Stimulated activated CD8-positive, alpha-beta memory T cell treated with anti-CD3 and anti-CD28 coated beads, Interleukin-15, amount 100 ng/mL, for 1 hour (primary cell): ENCODE measurements around the gene TTLL9.
"Not testable (repeated sequence)": the region's sequence is repeated elsewhere in the genome, so short reads cannot be mapped to it uniquely, and the experiment has no call there.

Experiments
- DNase-seq: peaks from one replicate; pipeline ENCODE4 v3.0.0-alpha.2; 2020; ENCODE audit warnings: low read depth

Gene TTLL9

DNA sequence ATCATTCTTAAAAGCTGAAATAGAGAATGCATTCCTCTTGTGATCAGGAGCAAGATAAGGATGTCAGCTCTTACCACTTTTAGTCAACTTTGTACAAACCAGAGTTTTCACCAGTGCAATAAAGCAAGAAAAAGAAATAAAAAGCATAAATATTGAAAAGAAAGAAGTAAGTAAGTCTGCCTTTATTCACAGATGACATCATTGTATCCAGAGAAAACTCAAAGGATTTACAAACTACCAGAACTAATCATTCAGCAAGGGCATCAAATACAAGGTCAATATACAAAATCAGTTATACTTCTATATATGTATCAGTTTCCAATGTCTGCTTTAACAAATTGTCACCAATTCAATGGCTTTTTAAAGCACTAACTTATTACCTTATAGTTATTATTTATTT lies 13.4 kb downstream of the TTLL9 start:
- no peak for DNase-seq

DNA sequence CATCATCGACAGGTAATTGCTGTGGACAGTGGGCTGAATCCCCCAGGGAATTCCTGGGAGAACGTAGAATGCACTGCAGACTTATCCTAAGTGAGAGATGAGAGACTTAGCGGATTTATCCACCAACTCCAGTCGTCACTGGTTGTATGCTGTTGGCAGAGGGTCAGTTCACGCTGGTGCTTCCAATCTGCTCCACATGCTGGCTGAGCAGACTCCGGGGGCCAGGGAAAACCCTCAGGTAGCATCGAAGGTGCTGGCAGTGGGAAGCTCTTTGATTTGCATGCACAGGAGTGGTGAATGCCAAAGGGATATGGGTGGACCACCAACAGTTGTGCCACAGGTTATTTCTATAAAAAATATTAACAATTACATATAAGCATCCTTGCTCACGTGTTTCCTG lies 20.2 kb downstream of the TTLL9 start:
- DNase-seq, result no peak

DNA sequence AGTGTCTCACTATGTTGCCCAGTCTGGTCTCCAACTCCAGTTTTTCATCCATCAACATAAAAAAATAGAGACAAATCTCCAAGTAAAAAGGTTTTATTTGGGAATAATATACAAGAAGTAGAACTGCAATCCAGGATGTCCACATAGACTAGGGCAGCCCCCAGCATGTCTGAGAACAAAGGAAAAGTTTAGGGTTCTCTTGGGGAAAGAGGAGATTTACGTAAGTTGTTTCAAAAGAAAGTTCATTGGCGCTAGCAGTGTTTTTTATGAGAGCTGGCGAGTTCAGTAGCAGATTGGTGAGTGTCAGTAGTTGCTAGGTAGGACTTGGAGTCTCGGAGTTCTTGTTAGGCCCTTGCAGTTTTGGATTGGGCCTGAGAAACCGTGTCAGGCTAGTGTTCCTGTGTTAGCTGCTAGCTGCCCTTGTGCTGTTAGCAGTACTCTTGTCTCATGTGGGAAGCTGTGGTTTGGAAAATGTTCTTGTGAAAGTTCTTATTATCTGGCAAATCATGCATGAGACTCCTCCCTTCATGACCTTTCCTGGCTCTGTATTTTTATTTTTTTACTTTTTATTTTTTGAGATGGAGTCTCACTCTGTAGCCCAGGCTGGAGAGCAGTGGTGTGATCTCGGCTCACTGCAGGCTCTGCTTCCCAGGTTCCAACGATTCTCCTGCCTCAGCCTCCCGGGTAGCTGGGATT lies 24.7 kb downstream of the TTLL9 start:
- no peak for DNase-seq

DNA sequence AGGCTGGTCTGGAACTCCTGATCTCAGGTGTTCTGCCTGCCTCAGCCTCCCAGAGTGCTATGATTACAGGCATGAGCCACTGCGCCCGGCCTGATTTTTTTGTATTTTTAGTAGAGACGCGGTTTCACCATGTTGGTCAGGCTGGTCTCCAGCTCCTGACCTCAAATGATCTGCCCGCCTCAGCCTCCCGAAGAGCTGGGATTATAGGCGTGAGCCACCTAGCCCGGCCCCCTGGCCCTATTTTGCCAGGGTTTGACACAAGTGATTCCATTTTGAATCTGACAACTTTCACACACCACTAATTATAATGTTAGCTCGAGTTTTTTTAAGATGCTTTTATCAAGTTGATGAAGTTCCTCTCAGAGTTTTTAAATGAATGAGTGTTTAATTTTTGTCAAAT lies 25.6 kb downstream of the TTLL9 start:
- no peak for DNase-seq

DNA sequence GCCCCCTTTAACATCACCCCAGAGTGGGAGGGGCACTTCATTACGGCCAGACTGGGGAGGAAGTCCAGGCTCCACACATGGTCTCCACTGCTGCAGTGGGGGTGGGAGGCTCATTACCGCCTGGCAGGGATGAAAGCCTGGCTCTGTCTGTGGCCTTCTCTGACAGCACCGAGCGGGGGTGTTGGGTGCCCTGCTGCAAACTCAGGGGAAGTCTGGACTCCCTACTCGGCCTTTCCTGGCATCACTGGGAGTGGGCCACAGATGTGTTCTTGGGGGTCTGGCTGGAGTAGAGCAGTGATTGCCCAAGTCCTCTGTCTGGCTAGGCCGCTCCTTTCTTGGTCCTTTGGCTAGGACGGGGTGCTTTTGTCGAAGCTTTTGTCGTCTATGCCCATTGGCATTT lies 27.1 kb downstream of the TTLL9 start:
- no peak for DNase-seq

DNA sequence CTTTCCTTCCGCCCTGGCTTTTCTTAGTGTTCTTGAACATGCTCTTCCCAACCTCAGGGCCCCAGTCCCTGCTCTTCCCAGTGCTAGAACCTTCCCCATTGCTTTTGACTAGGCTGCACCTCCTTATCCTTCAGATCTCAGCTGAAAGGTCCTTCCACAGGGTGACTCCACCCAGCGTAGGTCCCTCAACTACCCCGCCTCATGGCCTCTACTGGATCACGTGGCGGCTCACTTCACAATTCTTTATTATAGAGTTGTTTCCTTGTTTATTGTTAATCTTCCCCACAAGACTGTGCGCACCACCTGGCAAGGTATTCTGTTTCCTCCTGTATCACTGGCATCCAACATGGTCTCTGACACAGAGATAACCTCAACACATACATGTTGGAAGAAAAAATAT lies 31.2 kb downstream of the TTLL9 start:
- DNase-seq, result no peak

DNA sequence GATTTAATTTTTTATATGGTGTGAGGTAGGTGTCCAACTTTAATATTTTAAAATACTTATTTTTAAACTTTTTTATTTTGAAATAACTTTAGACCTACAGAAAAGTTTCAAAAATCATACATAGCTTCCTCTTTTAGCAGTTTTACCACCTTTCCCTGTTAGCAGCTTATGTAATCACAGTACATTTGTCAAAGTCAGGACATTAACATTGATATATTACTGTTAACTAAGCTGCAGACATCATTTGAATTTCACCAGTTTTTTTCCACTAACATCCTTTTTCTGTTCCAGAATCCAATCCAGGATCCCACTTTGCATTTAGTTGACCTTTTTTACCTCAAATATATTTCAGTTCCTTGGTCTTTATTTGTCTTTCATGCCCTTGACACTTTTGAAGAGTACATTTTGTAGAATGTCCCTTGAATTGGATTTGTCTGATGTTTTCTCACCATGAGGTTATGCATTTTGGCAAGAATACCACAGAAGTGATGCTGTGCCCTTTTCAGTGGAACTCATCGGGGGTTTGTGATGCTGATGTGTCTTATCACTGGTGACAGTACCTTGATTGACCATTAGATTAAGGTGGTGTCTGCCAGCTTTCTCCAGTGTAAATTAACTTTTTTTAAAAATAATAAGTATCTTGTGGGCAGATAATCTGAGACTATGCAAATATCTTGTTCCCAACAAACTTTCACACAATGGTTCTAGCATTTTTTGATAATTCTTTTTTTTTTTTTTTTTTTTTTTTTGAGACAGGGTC lies 33.4 kb downstream of the TTLL9 start:
- DNase-seq, result no peak

DNA sequence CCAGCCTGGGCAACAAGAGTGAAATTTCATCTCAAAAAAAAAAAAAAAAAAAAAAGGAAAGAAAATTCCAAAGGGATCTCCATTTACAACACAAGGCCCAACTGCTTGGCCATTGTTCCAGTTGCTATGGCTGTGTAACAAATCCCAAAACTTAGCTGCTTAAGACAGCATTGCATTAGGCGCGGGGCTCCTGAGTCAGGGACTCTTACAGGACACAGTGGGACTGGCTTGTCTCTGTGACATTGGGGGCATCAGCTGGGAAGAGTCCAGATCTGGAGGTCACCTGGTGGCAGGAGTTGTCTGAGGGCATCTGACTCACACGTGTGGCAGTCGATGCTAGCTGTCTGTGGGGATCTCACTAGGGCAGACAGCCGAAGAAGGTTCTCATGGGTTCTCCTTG lies 35.6 kb downstream of the TTLL9 start:
- DNase-seq, result no peak

DNA sequence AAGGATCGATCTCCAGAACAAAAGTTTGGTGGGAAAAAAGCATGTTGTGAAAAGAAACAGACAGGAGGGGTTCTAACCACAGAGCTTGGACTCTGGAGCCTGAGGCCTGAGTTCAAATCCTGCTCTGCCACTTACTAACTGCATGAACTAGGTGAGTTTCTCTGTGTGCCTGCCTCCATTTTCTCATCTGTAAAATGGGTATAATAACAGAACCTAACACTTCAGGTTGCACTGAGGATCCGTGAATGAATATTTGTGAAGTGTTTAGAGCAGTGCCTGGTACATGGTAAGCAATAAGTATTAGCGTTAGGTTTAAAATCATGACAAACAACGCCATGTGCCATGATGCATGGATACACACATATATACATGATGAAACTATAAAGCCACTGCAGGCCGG lies 36.6 kb downstream of the TTLL9 start:
- DNase-seq, result no peak

DNA sequence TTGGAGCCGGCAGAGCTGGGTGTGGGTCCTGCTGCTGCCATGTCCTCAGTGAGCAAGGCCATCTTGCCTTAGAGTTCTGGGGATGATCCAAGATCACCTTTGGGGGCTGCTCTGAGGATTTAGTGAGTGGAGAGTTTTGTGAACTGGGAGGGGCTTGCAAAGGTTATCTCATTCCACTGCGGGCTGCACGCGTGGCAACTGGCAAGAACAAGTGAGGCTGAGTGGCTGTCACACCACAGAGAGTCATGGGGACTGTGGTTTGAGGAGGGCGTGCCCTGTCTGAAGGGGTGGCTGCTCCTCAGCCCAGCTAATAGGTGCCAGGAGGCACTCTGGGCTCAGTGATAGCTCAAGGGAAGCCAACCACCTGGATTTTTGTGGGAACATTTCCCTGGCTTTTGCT lies 37.6 kb downstream of the TTLL9 start:
- DNase-seq, result no peak

DNA sequence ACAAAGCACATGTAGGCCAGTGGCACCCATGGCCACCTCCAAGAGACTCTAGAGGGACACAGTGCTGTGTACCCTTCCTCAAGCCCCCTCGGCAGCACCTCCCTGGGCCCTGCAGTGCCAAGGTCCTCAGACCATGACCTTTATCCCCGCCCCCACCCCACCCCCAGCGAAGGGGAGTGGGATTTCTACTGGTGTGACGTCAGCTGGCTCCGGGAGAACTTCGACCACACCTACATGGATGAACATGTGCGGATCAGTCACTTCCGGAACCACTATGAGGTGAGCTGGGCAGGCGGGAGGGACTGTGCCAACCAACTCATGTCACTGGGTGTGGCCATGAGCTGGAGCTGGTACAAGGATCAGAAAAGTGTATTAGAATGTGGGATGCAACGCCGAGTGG lies 38.0 kb downstream of the TTLL9 start:
- no peak for DNase-seq

DNA sequence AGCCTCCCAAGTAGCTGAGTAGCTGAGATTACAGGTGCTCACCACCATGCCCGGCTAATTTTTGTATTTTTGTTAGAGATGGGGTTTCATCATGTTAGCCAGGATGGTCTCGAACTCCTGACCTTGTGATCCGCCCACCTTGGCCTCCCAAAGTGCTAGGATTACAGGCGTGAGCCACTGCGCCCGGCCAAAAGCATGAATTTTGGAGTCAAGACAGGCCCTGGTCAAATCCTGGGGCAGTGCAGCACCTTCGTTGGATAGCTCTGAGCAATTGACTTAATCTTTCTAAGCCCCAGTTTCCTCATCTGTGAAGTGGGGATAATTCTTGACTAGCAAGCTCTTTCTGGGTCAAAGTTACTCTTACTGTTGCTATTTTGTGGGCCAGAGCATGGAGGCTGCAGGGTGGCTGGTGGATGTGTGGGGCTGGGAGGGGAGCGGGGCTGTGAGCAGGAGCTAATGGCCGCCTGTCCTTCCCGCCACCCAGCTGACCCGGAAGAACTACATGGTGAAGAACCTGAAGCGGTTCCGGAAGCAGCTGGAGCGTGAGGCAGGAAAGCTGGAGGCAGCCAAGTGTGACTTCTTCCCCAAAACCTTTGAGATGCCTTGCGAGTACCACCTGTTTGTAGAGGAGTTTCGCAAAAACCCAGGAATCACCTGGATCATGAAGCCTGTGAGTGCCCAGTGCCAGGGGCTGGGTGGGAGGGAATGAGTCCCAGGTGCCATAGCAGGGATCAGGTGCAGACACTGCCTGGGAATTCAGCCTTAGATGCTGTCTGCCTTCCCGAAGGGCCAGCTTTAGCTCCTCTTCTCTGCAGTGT lies 39.0 kb downstream of the TTLL9 start:
- DNase-seq, result no peak

DNA sequence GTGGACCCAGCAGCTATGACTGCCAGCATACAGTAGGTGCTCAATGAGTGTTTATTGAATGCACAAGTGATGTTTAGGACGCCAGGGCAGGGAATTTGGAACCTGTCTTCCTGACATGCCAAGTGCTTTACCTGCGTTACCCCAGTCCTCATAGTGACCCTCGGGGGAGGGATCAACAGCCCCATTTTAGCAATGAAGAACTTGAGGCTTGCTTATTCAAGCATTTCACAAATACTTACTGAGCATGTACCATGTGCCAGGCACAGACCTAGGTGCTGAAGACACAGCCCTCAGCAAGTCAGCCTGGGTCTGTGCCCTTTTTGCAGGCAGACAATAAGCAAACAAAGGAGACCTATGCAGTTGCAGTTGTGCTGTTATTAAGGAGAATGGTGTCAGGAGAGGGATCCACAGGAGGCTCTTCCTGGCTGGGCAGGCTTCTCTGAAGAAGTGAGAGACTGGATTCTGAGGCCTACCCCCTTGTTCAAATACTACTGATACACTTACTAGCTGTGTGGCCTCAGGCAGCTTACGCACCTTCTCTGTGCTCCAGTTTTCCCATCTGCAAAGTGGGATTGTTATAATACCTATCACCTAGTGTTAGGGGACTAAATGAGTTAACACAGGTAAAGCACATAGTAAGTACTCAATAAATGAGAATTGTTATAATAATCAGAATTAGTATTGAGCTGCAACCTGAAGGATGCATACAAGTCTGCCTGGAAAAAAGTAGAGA lies 39.8 kb downstream of the TTLL9 start:
- no peak for DNase-seq

DNA sequence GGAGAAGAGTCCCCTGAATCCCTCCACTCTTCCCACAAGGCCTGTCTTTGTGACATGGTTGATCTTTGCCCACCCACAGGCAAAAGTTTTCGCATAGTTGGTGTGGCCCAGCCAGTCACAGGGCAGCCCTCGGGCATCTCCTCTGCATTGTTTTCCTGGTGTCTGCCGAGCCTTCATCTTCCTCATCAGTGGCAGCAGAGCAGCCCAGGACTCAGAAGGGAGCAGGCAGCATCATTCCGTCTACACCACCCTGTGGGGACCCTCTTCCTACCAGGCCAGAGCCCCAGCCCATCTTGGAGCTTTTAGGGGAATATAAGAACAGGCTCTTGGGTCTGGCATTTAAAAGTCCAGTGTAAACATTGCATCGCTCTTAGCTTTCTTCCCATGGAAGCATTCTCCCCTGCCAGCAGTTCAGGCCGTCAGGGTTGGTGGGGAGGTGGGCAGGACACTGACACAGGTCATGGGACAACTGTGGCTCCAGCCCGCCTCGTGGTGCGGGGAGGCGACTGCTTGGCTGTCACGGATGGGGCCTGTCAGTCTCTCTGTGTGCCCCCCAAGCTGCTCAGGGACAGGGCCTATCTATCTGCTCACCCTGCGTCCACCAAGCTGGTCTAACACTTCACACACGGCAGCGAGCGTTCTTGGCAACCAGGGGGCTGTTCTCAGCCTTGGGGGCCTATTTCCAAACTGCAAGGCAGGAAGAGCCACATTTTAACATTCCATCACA lies 43.2 kb downstream of the TTLL9 start:
- no peak for DNase-seq

DNA sequence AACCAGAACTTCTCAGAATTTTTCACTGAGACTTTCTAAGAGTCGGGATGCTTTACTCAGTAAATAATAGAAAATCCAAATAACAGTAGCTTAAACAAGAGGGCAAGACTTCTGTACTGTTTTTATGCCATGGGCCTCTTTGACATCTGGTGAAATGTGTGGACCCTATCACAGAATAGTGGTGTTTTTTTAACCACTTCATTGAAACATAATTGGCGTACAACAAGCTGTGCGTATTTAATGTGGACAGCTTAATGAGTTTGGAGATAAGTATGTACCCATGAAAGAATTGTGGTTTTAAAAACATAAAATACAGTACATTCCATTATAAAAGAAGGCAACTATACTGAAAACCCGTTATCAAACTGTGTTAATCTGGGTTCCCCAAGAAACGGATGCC lies 43.7 kb downstream of the TTLL9 start:
- no peak for DNase-seq

DNA sequence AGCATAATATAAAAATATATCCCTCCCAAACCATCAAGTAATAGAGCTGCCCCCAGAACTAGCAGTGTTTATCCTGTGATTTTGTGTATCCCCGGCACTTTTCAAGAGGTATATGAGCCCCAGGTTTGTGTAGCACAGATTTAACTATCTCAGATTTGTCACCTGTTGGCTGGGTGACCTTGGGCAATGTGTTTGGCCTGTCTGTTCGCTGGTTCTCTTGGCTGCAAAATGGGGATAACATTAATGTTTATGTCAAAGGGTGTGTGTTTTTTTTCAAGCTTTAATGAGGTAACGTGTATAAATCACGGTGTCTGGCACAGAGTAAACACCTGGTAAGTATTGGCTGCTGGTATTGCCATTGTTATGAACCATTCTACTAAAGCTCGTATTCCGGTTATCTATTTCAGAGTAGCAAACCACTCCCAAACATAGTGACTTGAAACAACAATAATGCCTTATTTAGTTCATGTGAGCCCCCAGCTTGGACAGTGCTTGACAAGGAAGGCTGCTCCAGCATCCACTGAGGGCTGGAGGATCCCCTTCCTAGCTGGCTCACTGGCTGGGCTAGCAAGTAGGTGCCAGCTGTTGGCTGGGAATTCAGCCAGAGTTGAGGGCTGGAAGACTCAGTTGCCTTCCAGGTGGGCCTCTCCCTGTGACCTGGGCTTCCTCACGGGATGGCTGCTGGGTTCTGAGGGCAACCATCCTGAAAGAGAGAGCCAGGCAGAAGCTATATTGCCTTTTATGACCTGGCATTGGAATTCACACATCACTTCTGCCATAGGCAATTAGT lies 45.3 kb downstream of the TTLL9 start:
- no peak for DNase-seq

DNA sequence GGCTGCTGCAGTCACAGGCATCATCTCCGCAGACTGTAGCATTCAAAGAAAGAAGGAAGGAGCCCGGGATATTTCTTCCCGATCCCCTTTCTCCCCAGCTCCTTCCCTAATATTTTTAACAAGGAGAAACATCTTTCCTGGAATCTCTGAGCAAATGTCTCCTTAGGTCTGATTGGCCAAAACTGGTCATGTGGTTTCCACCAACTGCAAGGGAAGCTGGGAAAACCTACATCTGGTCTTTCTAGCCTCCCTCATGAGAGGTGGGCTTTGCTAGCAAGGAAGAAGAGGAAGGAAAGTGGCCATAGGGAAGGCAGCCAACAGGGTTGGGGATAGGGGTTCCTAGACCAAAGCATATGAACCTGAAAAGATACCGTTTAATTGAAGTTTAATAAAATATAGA lies 46.3 kb downstream of the TTLL9 start:
- no peak for DNase-seq

DNA sequence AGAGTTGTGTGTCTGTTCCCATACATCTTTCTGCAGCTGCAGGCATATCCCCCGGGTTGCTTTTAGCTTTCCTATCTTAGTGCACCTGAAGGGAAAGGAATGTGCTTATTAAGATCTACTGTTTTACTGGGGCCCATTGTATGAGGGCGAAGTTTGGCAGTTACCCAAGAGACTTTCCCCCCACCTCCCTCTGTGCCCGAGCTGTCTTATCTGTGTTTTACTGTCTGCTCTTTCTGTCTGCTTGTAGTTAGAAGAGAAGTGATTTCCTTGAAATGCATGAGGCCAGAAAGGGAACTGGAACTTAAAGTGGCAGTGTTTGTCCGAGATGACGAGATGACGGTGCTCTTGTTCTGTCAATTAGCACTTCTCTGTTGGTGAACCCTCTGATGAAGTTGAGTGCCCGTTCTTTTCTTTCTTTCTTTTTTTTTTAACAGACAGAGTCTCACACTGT lies 47.6 kb downstream of the TTLL9 start:
- not testable (repeated sequence) for DNase-seq

DNA sequence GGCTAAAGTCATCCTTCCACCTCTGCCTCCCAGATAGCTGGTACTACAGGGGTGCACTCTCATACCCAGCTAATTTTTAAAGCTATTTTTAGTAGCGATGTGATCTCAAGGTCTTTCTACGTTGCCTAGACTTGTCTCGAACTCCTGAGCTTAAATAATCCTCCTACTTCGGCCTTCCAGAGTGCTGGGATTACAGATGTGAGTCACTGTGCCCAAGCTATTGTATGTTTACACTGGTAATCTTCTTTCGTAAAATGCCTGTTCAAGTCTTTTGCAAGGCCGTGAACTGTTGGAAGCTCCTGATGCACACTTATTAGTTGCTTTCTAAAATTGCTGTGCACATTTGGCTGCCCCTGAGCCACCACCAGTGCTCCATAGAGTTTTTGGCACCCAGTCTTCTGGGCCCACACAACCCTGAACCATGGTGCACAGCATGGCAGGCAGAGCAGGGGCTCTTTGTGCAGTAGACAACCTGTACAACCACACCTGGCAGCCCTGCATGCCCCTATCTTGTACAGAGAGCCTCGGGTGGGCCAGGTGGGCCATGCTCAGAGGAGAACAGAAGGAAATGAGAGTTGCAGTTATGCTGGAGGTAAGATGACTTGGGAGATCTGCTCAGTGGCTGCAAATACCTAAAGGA lies 48.2 kb downstream of the TTLL9 start:
- no peak for DNase-seq
